IMR-90 (cell line): ENCODE measurements around the gene ZNF653. TPM values are rescaled to one million over a fixed set of nuclear protein-coding genes. Genes with fewer than 3 reads are reported as not detected.
A peak's percentile ranks its signal among the peaks of the same experiment; 100 is the strongest.

Experiments
- ATAC-seq: fragments of 200-7000 bp; cut with Tn5 transposase; 2 replicates; pipeline ENCODE4 v1.9.1; 2020; ENCODE audit warnings: low read depth, mild to moderate bottlenecking, moderate library complexity
- BruUV-seq: library from RNA; stranded (reverse); fragments of 400-500 nt; replicated peaks from 2 replicates; lab custom pipeline; 2021; lab: Mats Ljungman, UMichigan
- CTCF ChIA-PET: fragments of 300-600 bp; formaldehyde crosslinking; extraction: SDS; loops from one replicate; lab custom pipeline; 2021; ENCODE audit warnings: antibody characterized with exemption; lab: Yijun Ruan, JAX
- POLR2A ChIA-PET: fragments of 300-600 bp; sonication (Branson Sonifier 250); formaldehyde crosslinking; loops from one replicate; lab custom pipeline; 2022; ENCODE audit warnings: antibody characterized with exemption; ENCODE audit not compliant: unreplicated experiment; lab: Charles Lee
- DNase-seq: peaks from one replicate; pipeline ENCODE4 v3.0.0; 2013
- H2AFZ ChIP-seq: replicated peaks from 2 replicates; pipeline ENCODE3; 2013; ENCODE audit warnings: low read length, mild to moderate bottlenecking; ENCODE audit not compliant: poor library complexity
- H2AK5ac ChIP-seq: 2 replicates; pipeline ENCODE4 v1.6.1; 2013; ENCODE audit warnings: low read depth, low read length, inconsistent platforms
- H2AK9ac ChIP-seq: replicated peaks from 2 replicates; pipeline ENCODE3; 2013; ENCODE audit warnings: mild to moderate bottlenecking, low read depth, low read length, moderate library complexity; ENCODE audit not compliant: poor library complexity
- H2BK120ac ChIP-seq: 2 replicates; pipeline ENCODE4 v1.6.1; 2013; ENCODE audit warnings: low read depth, low read length, inconsistent platforms
- H2BK15ac ChIP-seq: 3 replicates; pipeline ENCODE4 v1.6.1; 2013; ENCODE audit warnings: low read depth, low read length, inconsistent platforms
- H2BK20ac ChIP-seq: 2 replicates; pipeline ENCODE4 v1.6.1; 2013; ENCODE audit warnings: low read depth, mild to moderate bottlenecking, inconsistent platforms, low read length, moderate library complexity
- H2BK5ac ChIP-seq: 2 replicates; pipeline ENCODE4 v1.6.1; 2013; ENCODE audit warnings: mild to moderate bottlenecking, low read depth, low read length, inconsistent platforms; ENCODE audit not compliant: poor library complexity, severe bottlenecking
- H3K14ac ChIP-seq: replicated peaks from 2 replicates; pipeline ENCODE4 v1.6.1; 2013; ENCODE audit warnings: low read depth, low read length, inconsistent platforms
- H3K18ac ChIP-seq: 2 replicates; pipeline ENCODE4 v1.6.1; 2013; ENCODE audit warnings: low read depth, low read length, control low read depth
- H3K23ac ChIP-seq: 2 replicates; pipeline ENCODE4 v1.6.1; 2013; ENCODE audit warnings: low read depth, low read length, inconsistent platforms
- H3K27ac ChIP-seq: 2 replicates; pipeline ENCODE4 v1.5.1; 2013; ENCODE audit warnings: mild to moderate bottlenecking, control low read depth, low read length; ENCODE audit not compliant: insufficient read depth
- H3K27me3 ChIP-seq: 2 replicates; pipeline ENCODE4 v1.6.1; 2013; ENCODE audit warnings: low read length; ENCODE audit not compliant: control insufficient read depth, insufficient read depth
- H3K36me3 ChIP-seq: 2 replicates; pipeline ENCODE4 v1.6.1; 2013; ENCODE audit warnings: low read length, mixed read lengths; ENCODE audit not compliant: control insufficient read depth, insufficient read depth
- H3K4ac ChIP-seq: 2 replicates; pipeline ENCODE4 v1.6.1; 2013; ENCODE audit warnings: low read depth, low read length, inconsistent platforms
- H3K4me1 ChIP-seq: 2 replicates; pipeline ENCODE4 v1.6.1; 2013; ENCODE audit warnings: low read length, mixed read lengths; ENCODE audit not compliant: control insufficient read depth, insufficient read depth
- H3K4me2 ChIP-seq: 2 replicates; pipeline ENCODE4 v1.6.1; 2013; ENCODE audit warnings: low read depth, mild to moderate bottlenecking, control low read depth, low read length, moderate library complexity
- H3K4me3 ChIP-seq: 2 replicates; pipeline ENCODE4 v1.5.1; 2013; ENCODE audit warnings: low read depth, mild to moderate bottlenecking, control low read depth, low read length, moderate library complexity; ENCODE audit not compliant: insufficient read depth
- H3K56ac ChIP-seq: 2 replicates; pipeline ENCODE4 v1.6.1; 2013; ENCODE audit warnings: low read length, inconsistent platforms; ENCODE audit not compliant: insufficient read depth; ENCODE audit errors: extremely low read depth
- H3K79me1 ChIP-seq, 2 experiments: 2 replicates each; pipeline ENCODE4 v1.6.1; 2013; ENCODE audit warnings: low read length in 2 of 2, inconsistent platforms in 1 of 2, low read depth in 1 of 2
- H3K9ac ChIP-seq: 2 replicates; pipeline ENCODE4 v1.6.1; 2013; ENCODE audit warnings: low read depth, low read length, control low read depth
- H3K9me1 ChIP-seq: 2 replicates; pipeline ENCODE4 v1.6.1; 2013; ENCODE audit warnings: low read length, inconsistent platforms; ENCODE audit not compliant: insufficient read depth
- H3K9me3 ChIP-seq: 2 replicates; pipeline ENCODE4 v1.6.1; 2013; ENCODE audit warnings: low read length; ENCODE audit not compliant: control insufficient read depth, insufficient read depth
- H4K20me1 ChIP-seq: 2 replicates; pipeline ENCODE4 v1.6.1; 2013; ENCODE audit warnings: low read length, inconsistent platforms; ENCODE audit not compliant: insufficient read depth
- H4K5ac ChIP-seq: 2 replicates; pipeline ENCODE4 v1.6.1; 2013; ENCODE audit warnings: mild to moderate bottlenecking, low read depth, low read length, control low read depth
- H4K8ac ChIP-seq, 2 experiments: 2 replicates each; pipeline ENCODE4 v1.6.1; 2013; ENCODE audit warnings: low read depth in 2 of 2, low read length in 2 of 2, control low read depth in 1 of 2, inconsistent platforms in 1 of 2
- H4K91ac ChIP-seq: 2 replicates; pipeline ENCODE4 v1.6.1; 2013; ENCODE audit warnings: low read depth, low read length, inconsistent platforms; ENCODE audit not compliant: insufficient read depth
- BHLHE40 ChIP-seq: fragments of 150-350 bp; IDR thresholded peaks from 2 replicates; pipeline ENCODE4 v1.6.1; 2016; ENCODE audit warnings: mild to moderate bottlenecking, low read depth, low read length
- CEBPB ChIP-seq: IDR thresholded peaks from 2 replicates; pipeline ENCODE4 v1.6.1; 2012; ENCODE audit warnings: low read depth, low read length, improper control_type of control experiment
- CHD1 ChIP-seq: IDR thresholded peaks from 2 replicates; pipeline ENCODE4 v1.6.1; 2012; ENCODE audit warnings: low read depth, low read length, improper control_type of control experiment
- ELK1 ChIP-seq: fragments of 150-350 bp; IDR thresholded peaks from 2 replicates; pipeline ENCODE4 v1.6.1; 2016; ENCODE audit warnings: low read depth, mild to moderate bottlenecking, low read length, moderate library complexity, borderline replicate concordance
- FOS ChIP-seq: fragments of 150-350 bp; IDR thresholded peaks from 2 replicates; pipeline ENCODE4 v1.6.1; 2016; ENCODE audit warnings: low read depth, low read length
- MAFK ChIP-seq: IDR thresholded peaks from 2 replicates; pipeline ENCODE4 v1.6.1; 2012; ENCODE audit warnings: low read depth, low read length, improper control_type of control experiment
- MAZ ChIP-seq: IDR thresholded peaks from 2 replicates; pipeline ENCODE4 v1.6.1; 2012; ENCODE audit warnings: low read depth, mild to moderate bottlenecking, low read length, improper control_type of control experiment, moderate library complexity, borderline replicate concordance
- MXI1 ChIP-seq: IDR thresholded peaks from 2 replicates; pipeline ENCODE4 v1.6.1; 2012; ENCODE audit warnings: low read depth, mild to moderate bottlenecking, low read length, moderate library complexity, borderline replicate concordance
- NFE2L2 ChIP-seq: fragments of 150-350 bp; IDR thresholded peaks from 2 replicates; pipeline ENCODE4 v1.6.1; 2016; ENCODE audit warnings: low read depth, mild to moderate bottlenecking, low read length
- RCOR1 ChIP-seq: IDR thresholded peaks from 2 replicates; pipeline ENCODE4 v1.6.1; 2012; ENCODE audit warnings: mild to moderate bottlenecking, low read length, improper control_type of control experiment; ENCODE audit not compliant: insufficient replicate concordance
- RFX5 ChIP-seq: IDR thresholded peaks from 2 replicates; pipeline ENCODE4 v1.8.0; 2012; ENCODE audit warnings: low read depth, mild to moderate bottlenecking, low read length, moderate library complexity
- WGBS, 2 experiments: methylation state at CpG; one replicate each; pipeline versions ENCODE4 v1.1.5 to v1.1.7; 2013; ENCODE audit warnings: missing lambda C conversion rate in 2 of 2; ENCODE audit not compliant: insufficient read length in 1 of 2; ENCODE audit errors: extremely low coverage in 2 of 2; 5-methylcytosine and 5-hydroxymethylcytosine counted together
- dilution Hi-C: fragments of 300-500 bp; cut with HindIII; formaldehyde crosslinking; loops from one replicate; pipeline ENCODE4 v1.14.3; 2018; ENCODE audit warnings: low sequenced_read_pairs; ENCODE audit not compliant: unreplicated experiment
- in situ Hi-C: fragments of 300-500 bp; cut with MboI; formaldehyde crosslinking; loops from 3 replicates; pipeline ENCODE4 v1.14.3; 2019; ENCODE audit warnings: low sequenced_read_pairs, inconsistent platforms, mixed read lengths
- intact Hi-C: fragments of 100-400 bp; cut with micrococcal nuclease; formaldehyde crosslinking; loops from 2 replicates; pipeline ENCODE4 v1.10.0; 2022
- polyA plus RNA-seq, 3 experiments: library from polyadenylated mRNA; depleted of rRNA; stranded (reverse); fragments of >200 nt; gene quantifications; 2 replicates each; pipeline ENCODE4 v1.2.3, GENCODE V29; 2012; ENCODE audit warnings: low replicate concordance in 1 of 3
- total RNA-seq: library from RNA; depleted of rRNA; stranded (reverse); fragments of >200 nt; gene quantifications from 2 replicates; pipeline ENCODE4 v1.2.3, GENCODE V29; 2012
- TF ChIP-seq, protein P1 (sequence below): fragments of 150-350 bp; IDR thresholded peaks from 2 replicates; pipeline ENCODE4 v1.6.1; 2017; ENCODE audit warnings: mild to moderate bottlenecking, antibody characterized with exemption, low read length, low read depth
- TF ChIP-seq, protein P2 (sequence below): conservative IDR thresholded peaks from 2 replicates; pipeline ENCODE4 v1.5.1; 2012; ENCODE audit warnings: mild to moderate bottlenecking, low read depth, low read length, improper control_type of control experiment

The ZNF653 gene
- total and polyA plus RNA-seq, 2 of the 4 experiments (the other 2 are of a cell fraction) = 3.9 to 9.0 TPM

DNA sequence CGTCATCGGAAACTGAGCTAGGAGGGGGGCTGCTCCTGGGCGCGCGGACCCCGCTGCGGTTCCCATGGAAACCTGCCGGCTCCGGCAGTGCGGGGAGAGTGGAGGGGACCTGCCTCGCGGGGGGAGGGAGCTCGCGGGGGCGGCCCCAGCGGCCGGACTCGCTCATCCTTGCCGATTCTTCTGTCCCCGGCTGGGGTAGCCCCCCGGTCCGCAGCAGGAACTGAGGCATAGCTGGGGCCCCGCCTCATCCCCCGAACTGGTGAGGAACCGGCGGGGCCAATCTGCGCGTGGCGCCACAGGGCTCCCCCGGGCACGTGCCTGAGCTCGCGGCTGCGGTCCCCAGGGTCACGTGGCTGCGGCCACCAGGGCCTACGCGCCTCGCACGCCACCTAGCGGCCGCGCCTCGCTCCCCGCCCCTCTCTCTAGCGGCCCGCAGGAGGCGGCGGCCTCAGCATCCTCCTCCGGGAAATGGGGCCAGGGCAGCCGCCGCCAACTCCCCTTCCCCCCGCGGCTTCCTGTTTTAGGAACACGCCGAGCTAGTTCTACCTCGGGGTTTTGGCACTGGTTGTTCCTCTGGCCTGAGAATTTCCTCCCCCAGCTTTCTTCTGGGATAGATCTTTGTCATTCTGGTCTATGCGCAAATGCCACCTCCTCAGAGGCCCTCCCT is 23.1 kb downstream of the ZNF653 start:
- Histone ChIP-seq H2BK120ac (no peak overlapping the region), H3K27ac (no peak overlapping the region), H4K8ac (no peak overlapping the region; a peak in 1 of 4 replicates), H2BK5ac (no peak overlapping the region), H3K27me3 (peaks cover 42% of the 10 kb centered on the region), H3K9me1 (no peaks in the 10 kb centered on the region), H2BK15ac (no peak overlapping the region), H3K79me1 (no peaks in the 10 kb centered on the region), H2BK20ac (no peak overlapping the region), H2AFZ (peak overlapping the region; percentile 81), H4K91ac (no peak overlapping the region), H3K14ac (no peak overlapping the region), H4K5ac (no peak overlapping the region), H3K9ac (no peak overlapping the region), H3K9me3 (no peaks in the 10 kb centered on the region), H3K36me3 (0 out of 2 replicates have a peak, but pooled peaks cover 2% of the 10 kb centered on the region), H2AK9ac (peak overlapping the region; percentile 76), H3K4me1 (peaks cover 2% of the 10 kb centered on the region; the same call in 1 of the 2 replicates), H3K4me3 (peak overlapping the region; percentile 49), H3K18ac (no peak overlapping the region), H3K23ac (no peak overlapping the region), H4K20me1 (no peaks in the 10 kb centered on the region), H3K4ac (no peak overlapping the region), H3K56ac (no peak overlapping the region), H2AK5ac (no peak overlapping the region), H3K4me2 (peak overlapping the region; percentile 60)
- ChIA-PET POLR2A (interaction anchor here (0.9 kb wide), 1 partner anchor 188 kb away, joined by 4 read pairs; no protein-coding TSS in a partner anchor), CTCF (interaction anchor here (0.6 to 1.7 kb wide), 9 partner anchors 14 to 239 kb away, joined by 3 to 11 read pairs (median 5); partner anchors contain the start of genes ODAD3 and PRKCSH)
- WGBS, 2 experiments = 3% methylated on average over 31 of the region's 58 CpGs; no CpG with 5 or more reads in 1 of the 2 experiments
- dilution Hi-C loops = no loop called here
- ATAC-seq (peak; percentile 83), DNase-seq (peak; percentile 72)
- BruUV-seq = no TSS peak
- in situ Hi-C loops = no loop called here
- intact Hi-C loops = loop anchor here (1.0 to 5.0 kb wide), 4 partner anchors 102 to 345 kb away; no protein-coding TSS in a partner anchor
- TF ChIP-seq CEBPB (no peak), RFX5 (no peak), NFE2L2 (no peak), BHLHE40 (peak; percentile 99), MXI1 (peak; percentile 86; the same call in 1 of the 2 replicates), MAZ (peak; percentile 58; the same call in 1 of the 2 replicates), MAFK (no peak), ELK1 (no peak), FOS (no peak), CHD1 (0 out of 2 replicates have a peak, but pooled peaks have one; percentile 56), RCOR1 (peak; percentile 96)
- TF ChIP-seq, protein P1, sequence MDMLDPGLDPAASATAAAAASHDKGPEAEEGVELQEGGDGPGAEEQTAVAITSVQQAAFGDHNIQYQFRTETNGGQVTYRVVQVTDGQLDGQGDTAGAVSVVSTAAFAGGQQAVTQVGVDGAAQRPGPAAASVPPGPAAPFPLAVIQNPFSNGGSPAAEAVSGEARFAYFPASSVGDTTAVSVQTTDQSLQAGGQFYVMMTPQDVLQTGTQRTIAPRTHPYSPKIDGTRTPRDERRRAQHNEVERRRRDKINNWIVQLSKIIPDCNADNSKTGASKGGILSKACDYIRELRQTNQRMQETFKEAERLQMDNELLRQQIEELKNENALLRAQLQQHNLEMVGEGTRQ = peak; percentile 98
- TF ChIP-seq, protein P2, sequence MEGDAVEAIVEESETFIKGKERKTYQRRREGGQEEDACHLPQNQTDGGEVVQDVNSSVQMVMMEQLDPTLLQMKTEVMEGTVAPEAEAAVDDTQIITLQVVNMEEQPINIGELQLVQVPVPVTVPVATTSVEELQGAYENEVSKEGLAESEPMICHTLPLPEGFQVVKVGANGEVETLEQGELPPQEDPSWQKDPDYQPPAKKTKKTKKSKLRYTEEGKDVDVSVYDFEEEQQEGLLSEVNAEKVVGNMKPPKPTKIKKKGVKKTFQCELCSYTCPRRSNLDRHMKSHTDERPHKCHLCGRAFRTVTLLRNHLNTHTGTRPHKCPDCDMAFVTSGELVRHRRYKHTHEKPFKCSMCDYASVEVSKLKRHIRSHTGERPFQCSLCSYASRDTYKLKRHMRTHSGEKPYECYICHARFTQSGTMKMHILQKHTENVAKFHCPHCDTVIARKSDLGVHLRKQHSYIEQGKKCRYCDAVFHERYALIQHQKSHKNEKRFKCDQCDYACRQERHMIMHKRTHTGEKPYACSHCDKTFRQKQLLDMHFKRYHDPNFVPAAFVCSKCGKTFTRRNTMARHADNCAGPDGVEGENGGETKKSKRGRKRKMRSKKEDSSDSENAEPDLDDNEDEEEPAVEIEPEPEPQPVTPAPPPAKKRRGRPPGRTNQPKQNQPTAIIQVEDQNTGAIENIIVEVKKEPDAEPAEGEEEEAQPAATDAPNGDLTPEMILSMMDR = peak; percentile 97
